GM19351 (cell line): ENCODE data around the gene ZEB2.
A peak's percentile ranks its signal among the peaks of the same experiment; 100 is the strongest.

Experiments
- ATAC-seq: cut with Tn5 transposase; IDR thresholded peaks from one replicate; pipeline ENCODE4 v1.9.1; 2021; ENCODE audit warnings: mild to moderate bottlenecking, moderate library complexity; ENCODE audit not compliant: unreplicated experiment

ZEB2 gene

DNA sequence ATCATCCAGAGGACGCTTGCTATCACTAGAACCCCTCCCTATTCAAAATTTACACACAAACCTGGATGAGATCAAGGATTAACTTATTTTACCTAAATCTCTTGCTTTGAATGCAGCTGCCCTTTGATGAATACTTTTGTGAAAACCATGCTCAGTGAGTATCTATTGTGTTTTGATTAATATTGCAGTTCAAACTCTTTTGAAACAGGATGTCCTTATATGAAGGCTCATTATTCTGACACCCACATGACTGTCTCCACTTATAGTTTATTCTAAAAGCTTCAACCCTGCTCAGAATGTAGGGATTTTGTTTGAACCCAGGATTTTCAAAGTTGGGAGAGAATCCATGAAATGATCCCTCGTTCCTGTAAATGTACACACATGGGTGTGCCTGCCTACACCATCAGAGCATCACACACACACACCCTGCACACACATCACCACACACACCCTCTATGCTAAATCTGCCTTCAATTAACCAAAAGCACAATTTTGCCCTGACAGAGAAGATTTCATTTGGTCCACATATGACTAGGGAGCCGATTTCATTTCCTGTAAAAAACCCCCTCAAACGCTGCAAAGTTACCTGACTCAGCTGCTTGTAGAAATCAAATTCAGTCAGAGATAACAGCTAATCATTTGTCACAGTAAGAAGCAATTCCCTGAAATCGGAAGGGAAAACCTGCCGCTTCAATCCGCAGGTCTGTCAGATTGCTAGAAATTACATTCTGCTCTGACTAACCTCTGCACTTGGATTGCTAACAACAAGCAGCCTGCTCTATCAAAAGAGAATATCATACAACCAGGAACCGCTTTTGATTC lies 65.2 kb downstream of the ZEB2 start:
- ATAC-seq, result peak; percentile 78

DNA sequence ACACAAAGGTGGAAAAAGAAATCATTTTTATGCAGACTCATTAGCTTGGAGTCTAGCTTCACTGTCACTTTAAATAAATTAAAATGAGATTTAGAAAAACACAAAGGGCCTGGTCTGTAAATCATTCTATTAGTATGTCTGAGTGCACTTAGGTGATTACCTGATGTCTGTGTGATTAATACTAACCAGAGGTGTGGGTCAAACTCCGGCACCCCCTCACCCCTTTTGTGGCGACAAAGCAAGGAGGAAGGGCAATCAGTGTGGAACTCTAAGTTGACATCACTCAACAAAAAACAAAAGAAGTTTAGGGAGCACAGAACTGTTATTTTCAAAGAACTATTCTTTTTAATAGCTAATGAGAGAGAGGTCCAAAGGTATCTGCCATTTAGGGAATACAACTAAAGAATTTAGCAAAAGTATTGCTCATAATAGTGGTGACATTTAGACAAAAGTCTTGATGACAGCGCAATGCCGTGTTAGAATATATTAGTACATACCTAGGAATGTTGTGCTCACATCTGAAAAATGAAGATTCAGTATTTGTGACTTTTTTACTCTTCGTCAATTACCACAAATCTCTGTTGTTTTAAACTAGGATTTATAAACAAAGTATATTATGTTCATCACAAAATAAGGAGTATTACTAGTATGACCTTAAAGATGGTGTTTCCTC lies 66.3 kb downstream of the ZEB2 start:
- no peak for ATAC-seq

DNA sequence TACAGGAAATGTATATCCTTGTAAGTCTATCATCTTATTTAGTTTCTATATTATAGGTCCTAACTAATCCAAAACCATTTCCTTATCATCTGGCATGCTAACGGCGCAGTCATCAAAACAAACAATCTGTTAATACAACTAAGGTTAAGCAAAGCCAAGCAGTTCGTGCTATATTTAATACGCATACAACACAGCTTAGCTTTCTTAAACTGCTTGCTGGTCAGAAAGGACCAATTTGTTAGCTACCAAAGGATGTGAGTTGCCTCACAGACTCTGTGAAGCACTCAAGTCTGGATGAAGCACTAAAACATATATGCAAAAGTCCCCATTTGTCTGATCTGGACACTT lies 67.0 kb downstream of the ZEB2 start:
- ATAC-seq, result no peak

DNA sequence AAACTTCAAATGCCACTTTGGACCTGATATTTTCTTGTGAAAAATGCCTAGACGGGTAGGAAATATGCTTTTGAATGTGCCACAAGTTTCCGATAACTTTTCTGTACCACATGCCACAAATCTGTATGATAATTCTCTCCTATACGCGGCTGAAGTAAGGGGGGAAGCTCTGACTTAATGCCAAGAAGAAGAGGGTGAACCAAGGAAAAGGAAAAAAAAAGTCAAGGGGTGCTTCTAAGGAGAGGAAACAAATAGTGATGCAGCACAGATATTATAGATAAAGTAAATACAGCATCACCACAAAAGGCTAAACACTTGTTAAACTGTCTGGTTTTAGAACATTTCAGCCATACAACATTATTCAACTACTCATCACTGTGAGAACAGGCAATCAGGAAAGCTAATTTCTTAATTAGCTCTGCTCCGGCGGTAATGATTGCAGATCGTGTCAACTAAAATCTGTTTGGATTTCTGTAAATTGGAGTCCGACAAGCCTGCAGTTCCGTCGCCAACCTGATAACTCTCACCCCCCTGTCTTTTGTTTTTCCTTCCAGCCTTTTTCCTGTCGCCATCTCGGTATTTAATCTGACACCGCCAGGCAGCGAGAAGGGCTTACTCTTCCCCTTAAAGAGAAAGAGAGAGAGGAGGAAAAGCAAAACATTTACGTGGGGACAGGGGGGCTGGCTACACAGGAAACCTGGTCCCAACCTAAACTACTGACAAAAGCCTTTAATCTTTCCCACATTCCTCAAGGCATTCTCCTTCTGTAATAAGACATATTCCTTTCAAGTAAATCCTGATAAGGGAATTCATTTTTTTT lies 67.5 kb downstream of the ZEB2 start:
- ATAC-seq, result no peak

DNA sequence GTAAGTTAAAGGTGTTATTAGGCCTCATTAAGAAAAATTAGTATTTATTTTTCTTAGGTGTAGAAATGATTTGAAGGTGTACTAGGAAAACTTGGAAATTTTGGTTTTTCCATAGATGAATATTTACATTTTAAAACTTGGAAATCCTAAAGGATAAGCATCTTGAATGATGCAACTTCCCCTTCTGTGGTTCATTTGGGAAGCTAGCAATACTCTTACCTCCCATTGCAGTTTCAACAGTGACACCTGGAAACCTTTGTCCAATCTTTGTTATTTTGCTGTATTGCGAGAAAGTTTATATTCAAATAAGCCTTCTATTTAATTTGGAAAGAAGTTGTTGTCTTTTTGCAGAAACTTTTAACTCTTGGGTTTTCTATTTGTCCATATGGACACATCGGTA lies 68.5 kb downstream of the ZEB2 start:
- ATAC-seq, result no peak

DNA sequence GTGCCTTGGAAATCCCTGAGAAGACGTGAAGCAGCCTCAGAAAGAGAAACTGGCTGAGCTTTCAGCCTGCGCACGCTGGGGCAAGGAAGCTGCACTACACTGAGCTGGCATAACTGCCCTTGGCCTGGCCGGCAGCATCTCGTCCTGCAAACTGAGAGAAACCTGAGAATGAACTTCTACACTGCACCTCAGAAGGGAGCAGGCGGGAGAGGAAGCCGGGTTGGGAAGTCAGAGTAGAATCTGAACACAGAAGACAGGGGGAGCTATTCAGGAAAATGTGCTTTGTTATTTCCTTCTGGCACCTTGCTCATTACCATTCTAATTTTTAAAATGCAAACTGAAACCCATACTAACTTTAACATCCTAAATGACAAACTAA lies 70.9 kb downstream of the ZEB2 start:
- ATAC-seq, result peak; percentile 68

DNA sequence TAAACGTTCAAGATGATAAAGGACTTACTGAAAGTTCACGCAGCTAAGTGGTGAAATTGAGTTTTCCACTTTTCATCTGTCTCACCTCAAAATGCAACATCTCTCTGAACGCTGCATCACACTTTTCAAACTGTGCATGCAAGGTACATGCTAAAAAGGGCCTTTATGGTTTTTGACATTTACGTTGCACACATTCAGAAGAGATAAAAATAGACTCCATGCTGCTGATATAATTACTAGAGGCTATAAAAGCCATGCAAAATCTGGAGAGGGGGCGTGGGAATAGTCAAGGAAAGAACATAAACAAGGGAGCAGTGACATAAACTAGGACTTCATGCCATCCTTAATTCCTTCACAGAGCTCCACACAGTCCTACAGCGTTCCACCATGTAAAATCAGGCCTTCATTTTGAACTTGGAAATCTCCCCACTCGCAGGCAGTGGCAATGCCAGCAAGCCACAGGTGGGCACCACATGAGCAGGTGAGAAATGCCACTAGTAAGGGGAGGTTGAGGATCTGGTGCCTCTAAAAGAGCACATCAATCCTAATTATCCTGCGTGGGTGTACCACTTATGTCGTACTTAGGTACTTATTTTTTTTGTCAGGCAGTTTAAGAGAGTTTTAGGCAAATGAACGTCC lies 71.4 kb downstream of the ZEB2 start:
- ATAC-seq, result no peak

DNA sequence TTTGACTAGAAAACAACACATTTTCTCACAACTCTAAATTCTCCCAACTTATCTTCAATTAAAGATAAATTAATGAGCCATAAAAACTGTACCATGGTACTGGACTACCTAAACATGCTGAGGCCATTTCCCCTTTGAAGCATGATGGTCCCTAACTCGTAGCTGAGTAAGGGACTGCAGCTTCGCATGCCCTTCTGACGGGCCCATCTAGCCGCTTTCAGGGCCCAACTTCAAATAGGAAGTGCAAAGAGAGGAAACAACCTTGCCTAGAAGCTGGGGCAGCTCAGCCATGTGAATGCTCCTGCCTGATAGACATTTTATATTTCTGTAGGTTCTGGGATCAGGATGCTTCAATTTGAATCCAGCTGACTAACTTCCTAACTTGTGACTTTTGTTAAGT lies 72.4 kb downstream of the ZEB2 start:
- ATAC-seq, result no peak

DNA sequence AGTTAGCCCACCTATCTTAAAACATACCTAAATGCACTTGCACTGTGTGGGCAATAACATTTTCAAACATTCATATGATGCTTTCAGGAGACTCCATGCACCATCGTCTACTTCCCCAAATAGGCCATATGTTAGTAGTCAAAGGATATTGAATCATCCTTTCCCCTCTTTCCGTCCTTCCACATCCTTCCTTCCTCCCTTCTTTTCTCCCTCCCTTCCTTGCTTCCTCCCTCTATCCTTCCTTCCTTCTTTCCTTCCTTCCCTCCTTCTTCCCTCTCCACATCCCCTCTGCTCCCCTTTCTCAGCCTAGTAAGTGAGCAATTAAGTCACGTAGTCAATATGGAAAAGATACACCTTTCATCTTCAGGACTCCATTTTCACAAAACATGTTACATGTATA lies 73.8 kb downstream of the ZEB2 start:
- ATAC-seq, result no peak

DNA sequence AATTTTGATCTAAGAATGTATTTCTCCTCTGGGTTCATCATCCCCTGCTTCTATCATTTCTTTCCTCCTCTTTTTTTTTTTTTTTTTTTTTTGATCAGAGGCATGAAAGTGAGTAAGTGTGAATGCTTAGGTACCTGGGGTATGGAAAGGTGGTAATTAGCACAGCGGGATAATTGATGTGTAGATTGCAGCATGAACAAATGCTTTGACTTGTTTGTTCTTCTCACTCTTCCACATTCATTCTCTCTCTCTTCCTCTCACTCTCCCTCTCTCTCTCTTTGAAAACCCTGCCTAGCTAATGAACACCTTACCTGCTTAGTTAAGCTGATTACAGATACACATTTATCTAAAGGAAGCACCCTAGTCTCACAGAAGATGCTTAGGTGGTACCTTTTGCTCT lies 74.7 kb downstream of the ZEB2 start:
- ATAC-seq, result no peak

DNA sequence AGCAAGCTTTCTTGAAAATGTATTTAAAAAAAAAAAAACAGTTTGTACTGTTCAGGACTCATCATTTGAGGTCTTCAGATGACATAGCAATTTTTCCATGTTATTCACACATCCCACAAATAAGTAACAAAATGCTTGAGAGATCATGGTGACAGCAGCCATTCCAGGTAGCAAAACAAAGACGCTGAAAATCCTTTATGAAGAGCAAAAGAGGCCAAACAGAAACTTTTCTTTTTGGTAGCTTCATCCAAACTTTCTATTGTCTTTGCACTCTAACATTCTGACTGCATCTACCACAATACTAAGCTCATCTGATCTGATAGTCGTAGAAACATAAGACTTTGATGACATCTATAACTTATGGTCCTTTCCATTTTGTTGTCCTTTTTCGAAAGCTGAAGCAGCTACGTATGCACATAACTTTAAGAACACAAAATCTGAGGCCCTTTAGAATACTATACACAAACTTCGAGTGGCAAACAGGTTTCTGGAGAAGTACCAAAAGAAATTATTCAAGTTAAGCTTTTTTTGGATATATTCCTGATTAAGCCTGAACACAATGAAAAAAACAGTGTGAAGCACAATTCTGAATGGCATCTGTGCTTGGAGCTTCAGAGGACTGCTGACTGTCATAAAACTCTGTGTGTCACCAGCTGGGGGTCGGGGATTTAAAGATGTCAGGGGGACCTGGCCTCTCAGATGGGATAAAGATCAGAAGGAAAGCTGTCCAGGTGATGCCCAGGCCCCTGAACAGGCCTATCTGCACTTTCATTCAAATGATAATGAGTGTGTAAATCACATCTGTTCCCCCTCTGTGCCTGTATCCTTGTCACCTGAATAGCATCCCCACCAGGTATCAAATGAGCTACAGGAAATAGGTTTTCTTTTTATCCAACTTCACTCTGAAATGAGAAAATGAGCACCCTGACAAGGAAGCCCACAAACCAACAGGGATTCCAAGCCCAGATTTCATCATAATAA lies 75.8 kb downstream of the ZEB2 start:
- no peak for ATAC-seq

DNA sequence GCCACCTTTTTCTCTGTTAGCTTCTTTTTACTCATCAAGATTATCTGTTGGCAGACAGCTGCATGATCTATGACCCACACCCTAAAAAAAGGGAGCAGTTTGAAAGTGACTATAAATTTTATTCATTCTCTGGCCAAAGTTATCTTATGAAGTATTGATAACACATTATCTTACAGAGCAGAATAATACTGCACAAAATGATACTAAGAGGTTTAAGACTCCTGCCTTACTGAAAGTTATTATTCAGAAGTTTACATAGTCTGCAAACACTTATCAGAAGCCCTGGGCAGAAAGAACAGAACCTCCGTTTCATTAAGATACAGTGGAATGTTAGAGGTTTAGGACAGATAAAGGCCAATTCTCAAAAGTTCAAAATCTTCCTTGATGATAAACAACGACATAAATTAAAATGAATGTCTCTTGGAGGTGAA lies 78.2 kb downstream of the ZEB2 start:
- no peak for ATAC-seq

DNA sequence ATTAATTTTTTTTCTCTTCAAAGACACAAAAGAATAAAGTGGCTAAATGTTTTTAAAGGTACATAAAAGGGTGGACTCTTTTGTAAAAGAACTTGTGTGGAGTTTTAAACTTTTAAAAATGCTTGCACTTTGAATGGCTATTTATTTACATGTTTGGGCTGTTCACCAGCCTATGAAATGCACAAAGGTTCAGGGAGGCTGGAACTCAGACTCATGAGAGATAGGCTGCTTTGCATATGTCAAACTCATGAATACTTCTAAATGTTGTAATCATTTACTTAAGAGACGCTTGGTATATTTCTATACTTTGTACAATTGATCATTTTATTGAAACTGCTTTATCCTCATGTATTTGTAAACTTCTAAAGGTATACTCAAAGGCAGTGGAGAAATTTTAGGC lies 79.9 kb downstream of the ZEB2 start:
- no peak for ATAC-seq

DNA sequence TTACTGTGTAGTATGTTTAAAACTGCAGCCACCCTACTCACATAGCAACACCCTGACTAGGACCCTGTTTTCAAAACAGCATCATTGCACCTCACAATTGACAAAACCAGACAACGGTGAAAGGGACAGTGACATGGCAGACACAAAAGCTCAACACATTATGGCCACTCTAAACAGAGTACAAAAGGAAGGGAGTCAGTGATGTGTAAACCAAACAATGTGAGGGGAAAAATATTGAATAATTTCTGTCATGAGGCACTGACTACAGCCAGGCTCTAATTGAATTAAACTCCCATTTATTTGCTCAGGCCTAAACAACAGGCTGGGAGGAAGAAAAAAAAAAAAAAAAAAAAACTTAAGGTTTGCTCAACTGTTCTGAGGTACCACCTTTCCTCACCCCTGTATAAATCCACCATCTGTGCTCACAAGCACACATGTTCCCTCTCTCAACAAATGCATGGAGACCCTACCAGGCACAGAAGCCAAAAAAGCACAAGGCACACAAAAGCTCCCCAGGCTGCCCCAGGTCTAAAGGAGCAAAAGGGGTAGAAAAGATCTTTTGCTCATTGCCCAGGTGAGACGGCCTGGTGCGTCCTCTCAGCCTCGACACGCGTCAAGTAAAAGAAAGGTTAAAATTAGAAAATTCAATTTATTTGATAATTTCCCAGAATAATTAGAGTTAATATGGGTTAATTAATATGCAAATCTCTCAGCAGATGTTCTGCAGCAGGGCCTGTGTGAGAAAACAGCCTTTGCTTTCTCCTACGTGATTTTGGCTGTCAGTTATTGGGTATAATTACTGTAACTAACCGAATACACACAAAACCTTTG lies 80.9 kb downstream of the ZEB2 start:
- ATAC-seq, result no peak

DNA sequence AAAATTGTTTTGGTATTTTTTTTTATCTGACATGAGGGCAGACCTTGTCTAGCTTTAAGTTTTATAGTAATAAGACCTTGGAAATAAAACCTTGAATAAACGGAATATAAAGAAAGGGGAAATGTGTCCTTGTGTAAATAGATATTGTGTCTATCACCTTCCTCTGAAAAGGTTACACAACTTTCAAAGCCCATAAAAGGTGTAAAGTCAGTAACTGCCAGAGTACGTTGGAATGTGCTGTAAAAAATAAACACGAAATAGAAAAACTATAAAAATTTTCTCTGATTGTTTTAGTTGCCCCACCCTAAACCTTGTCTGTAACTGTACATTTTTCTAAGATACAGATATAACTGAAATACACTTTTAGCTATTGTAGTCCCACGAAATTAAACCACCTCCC lies 82.3 kb downstream of the ZEB2 start:
- ATAC-seq, result no peak

DNA sequence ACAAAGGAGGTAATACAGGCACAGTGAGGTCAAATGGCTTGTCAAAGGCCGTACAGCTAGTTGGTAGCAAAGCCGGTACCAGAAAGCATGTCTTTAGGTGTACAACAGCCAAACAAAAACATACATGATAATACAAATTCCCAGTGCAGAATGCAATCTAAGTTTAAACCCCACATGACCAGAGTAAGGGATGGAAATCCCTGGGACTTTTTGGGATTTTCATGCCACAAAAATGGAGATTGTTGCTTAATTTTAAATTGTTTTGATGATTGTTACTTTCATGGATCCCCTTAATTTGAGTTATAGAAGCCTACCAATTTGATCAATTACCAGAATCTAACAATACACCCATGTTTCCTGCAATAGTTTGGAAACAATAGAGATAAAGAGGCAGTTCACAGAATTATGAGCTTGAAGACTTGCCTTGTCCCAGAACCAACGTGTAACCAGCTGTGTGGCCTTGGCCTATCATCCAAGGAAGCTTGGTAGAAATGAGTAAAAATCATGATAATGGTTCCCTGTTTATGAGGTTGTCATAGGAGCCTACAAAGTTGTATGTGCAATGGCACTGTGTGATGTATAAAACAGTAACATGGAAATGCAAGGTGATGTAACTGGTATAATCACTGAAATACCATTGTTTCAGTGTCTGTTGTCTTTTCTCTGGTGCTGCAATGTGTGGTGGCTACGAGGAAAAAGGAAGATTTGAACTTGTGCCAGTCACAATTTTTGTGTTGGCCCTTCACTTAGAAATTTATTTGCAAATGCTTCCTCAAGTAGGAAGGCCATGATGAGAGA lies 85.3 kb downstream of the ZEB2 start:
- no peak for ATAC-seq

DNA sequence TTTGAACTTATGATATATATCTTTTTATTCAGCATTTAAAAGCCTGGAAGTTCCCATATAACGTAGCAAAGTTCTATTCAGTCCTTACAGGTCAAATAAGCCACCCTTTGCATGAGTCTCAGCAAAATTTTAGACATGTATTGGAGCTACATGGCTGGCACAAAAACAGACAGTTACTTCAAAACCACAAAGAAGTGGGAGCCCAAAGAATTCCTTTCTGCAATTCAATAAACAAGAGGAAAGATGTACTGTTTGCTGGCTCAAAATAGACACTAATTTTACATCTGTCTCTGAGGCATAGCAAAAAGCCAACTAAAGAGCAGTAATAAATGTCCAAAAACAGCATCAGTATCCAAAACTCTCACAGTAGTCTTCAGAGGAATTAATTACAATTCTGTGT lies 87.0 kb downstream of the ZEB2 start:
- ATAC-seq, result no peak

DNA sequence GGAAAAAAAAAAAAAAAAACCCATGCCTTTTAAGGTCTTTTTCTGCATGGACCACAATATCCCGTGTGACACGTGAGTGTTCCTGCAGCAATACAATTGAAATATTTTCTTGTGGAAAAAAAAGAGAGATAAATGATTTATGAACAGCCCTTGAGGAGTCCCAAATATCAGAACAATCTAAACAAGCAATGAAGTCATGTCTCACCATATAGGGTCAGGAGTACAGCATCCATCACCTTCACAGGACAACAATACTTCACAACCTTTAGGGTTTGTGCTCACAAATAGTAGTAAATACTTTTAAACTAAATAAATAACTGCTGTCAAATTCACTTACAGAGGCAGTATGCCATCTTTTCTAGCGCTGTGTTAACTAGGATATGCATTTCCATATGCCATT lies 87.9 kb downstream of the ZEB2 start:
- no peak for ATAC-seq

DNA sequence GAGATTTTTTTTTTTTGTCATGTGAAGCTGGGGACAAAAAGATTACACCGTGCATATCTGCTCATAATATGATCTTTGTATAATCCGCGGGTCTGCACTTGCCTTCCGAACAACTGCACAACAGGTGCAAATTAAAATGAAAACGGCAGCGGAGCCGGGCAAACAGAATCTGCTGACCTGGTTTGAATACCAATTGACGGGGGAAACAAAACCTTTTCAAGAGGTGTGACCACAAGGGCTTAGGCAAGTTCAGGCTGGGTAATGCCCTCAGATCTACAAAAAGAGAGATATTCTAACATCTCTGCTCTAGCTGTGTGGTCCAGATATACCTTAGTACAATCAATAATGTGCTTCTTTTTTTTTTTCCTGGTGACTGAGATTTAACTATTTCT lies 88.5 kb downstream of the ZEB2 start:
- no peak for ATAC-seq
